Stimulated activated CD4-positive, alpha-beta T cell treated with anti-CD3 and anti-CD28 coated beads, Interleukin-4, amount 100 ng/mL, for 24 hours (primary cell): Measurements from ENCODE around the gene GVQW3.

Experiments
- DNase-seq: peaks from one replicate; pipeline ENCODE4 v3.0.0-alpha.2; 2020

Gene GVQW3

GRCh38 chr11:76448506-76448905, 67.4 kb downstream of the GVQW3 start:
- DNase-seq, result no peak

GRCh38 chr11:76453248-76453647, 72.1 kb downstream of the GVQW3 start:
- DNase-seq, result no peak

GRCh38 chr11:76455331-76455730, 74.2 kb downstream of the GVQW3 start:
- no peak for DNase-seq

GRCh38 chr11:76455931-76456330, 74.8 kb downstream of the GVQW3 start:
- DNase-seq, result no peak

- no peak for DNase-seq
These were observed 75.4 kb downstream of the GVQW3 start for GRCh38 chr11:76456571-76456970.
